ENCODE data around the gene SLC38A9. TPM values are rescaled to one million over a fixed set of nuclear protein-coding genes. Genes with fewer than 3 reads are reported as not detected.

The SLC38A9 gene
- total and polyA plus RNA-seq, 2 donors (not counting 1 experiment from before 2014, with no cell fraction given): 23.4 to 36.3 TPM

DNA sequence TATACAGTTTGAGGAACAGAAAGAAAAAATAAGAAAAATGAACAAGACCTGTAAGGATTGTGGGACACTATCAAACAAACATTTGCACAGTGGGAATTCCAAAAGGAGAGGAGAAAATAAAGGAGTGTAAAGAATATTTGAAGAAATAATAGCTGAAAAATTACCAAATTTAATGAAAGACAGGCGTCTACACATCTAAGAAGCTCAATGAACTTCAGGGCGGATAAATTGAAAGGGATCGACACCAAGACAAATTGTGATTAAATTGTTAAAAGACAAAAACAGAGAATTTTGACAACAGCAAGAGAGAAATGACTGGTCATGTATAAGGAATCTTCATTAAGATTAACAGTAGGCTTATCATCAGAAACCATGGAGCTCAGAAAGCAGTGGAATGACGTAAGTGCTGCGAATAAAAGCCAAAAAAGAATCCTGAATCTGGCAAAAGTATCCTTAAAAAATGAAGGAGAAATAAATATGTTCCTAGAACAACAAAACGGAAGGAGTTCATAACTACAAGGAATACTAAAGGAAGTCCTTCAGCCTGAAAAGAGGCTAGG is 3.5 kb upstream of the SLC38A9 start:
- Mint-ChIP-seq H3K9me3 (ENCODE audit: insufficient read depth) (peaks cover 2% of the 10 kb centered on the region), H3K4me3 (no peak overlapping the region), H3K27me3 (peaks cover 2% of the 10 kb centered on the region), H3K27ac (no peak overlapping the region), H3K4me1 (peaks cover 22% of the 10 kb centered on the region)
- H4K20me1 ChIP-seq (ENCODE audit: control insufficient read depth, insufficient read depth, low read length, poor library complexity, severe bottlenecking): no peaks in the 10 kb centered on the region
- no peak overlapping the region for H3K27ac ChIP-seq (ENCODE audit: low read length in 2 of 2)
- no peaks in the 10 kb centered on the region for H3K36me3 ChIP-seq (replicated peaks in 1 of 2; ENCODE audit: control extremely low read depth in 1 of 2, control insufficient read depth in 1 of 2, extremely low read depth in 1 of 2, insufficient read depth in 2 of 2, low read length in 1 of 2)
- no peak overlapping the region for H3K9ac ChIP-seq (ENCODE audit: low read length)
- H3K4me3 ChIP-seq (ENCODE audit: control extremely low read depth in 1 of 5, extremely low read depth in 1 of 5, insufficient read depth in 1 of 5, low read depth in 2 of 5, low read length in 4 of 5): no peak overlapping the region
- intact Hi-C loops (cut with micrococcal nuclease): loop anchor here (10.0 kb wide), 1 partner anchor 1401 kb away; the partner anchor contains the start of gene ARL15
- H3K9me3 ChIP-seq (ENCODE audit: control extremely low read depth in 1 of 3, control insufficient read depth in 2 of 3, insufficient read depth in 1 of 3, low read length in 2 of 3): peaks cover 0 to 4% (median 0%) of the 10 kb centered on the region in 3 donors
- peaks cover 11 to 19% of the 10 kb centered on the region in 2 donors for H3K4me1 ChIP-seq (ENCODE audit: control insufficient read depth in 2 of 2, insufficient read depth in 2 of 2, low read length in 2 of 2)
- no CpG with 5 or more reads among the region's 6 CpGs for WGBS (ENCODE audit: insufficient coverage)
- no peak for ATAC-seq (ENCODE audit: low read depth)
- H3K27me3 ChIP-seq (replicated peaks in 1 of 4; ENCODE audit: control extremely low read depth in 1 of 4, control insufficient read depth in 3 of 4, insufficient read depth in 4 of 4, low read length in 3 of 4): no peaks in the 10 kb centered on the region
- peaks cover 15% of the 10 kb centered on the region for H3K79me2 ChIP-seq (ENCODE audit: control insufficient read depth, insufficient read depth, low read length)
- DNase-seq: no peak
- no peak for TF ChIP-seq CTCF (IDR thresholded peaks at IDR 0.05)
- no peak for TF ChIP-seq EZH2 (IDR thresholded peaks at IDR 0.05; ENCODE audit: borderline replicate concordance, insufficient read depth, low read depth, low read length, poor library complexity, severe bottlenecking)
- H3K4me2 ChIP-seq (replicated peaks; ENCODE audit: low read depth, low read length, poor library complexity, severe bottlenecking): no peak overlapping the region
- POLR2A ChIA-PET: no interaction called here
- CTCF ChIA-PET: interaction anchor here (1.3 kb wide), 1 partner anchor 24 kb away, joined by 4 read pairs; no protein-coding TSS in a partner anchor
- H2AFZ ChIP-seq (ENCODE audit: insufficient read depth, low read depth, low read length, poor library complexity, severe bottlenecking): no peak overlapping the region

DNA sequence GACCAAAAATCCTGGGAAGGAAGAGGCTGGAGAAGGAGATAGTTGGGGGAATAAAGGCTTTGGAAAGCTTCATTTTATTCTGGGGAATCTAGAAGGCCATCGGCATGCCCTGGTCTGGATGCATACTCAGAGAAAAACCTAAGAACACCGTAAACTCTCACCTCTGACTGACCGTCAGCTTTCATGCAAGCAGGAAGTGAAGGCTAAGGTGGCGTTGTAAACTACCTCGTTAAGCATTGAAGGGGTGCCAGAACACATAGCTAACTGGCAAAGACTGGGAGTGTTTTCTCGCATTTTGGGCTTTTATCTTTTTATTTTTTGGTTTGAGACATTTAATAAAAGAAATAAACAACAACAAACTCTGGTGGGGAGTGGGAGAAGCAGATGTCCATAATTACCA is 2.6 kb upstream of the SLC38A9 start:
- no peak overlapping the region for H3K9ac ChIP-seq (ENCODE audit: low read length)
- Mint-ChIP-seq H3K9me3 (ENCODE audit: insufficient read depth) (peaks cover 2% of the 10 kb centered on the region), H3K27me3 (peaks cover 2% of the 10 kb centered on the region), H3K4me3 (no peak overlapping the region), H3K4me1 (peaks cover 17% of the 10 kb centered on the region), H3K27ac (no peak overlapping the region)
- ATAC-seq (ENCODE audit: low read depth) (no peak), DNase-seq (no peak)
- TF ChIP-seq EZH2 (IDR thresholded peaks at IDR 0.05; ENCODE audit: borderline replicate concordance, insufficient read depth, low read depth, low read length, poor library complexity, severe bottlenecking) (no peak), CTCF (IDR thresholded peaks at IDR 0.05) (no peak)
- ChIA-PET CTCF (interaction anchor here (1.3 kb wide), 1 partner anchor 23 kb away, joined by 4 read pairs; no protein-coding TSS in a partner anchor), POLR2A (no interaction called here)
- H3K36me3 ChIP-seq (replicated peaks in 1 of 2; ENCODE audit: control extremely low read depth in 1 of 2, control insufficient read depth in 1 of 2, extremely low read depth in 1 of 2, insufficient read depth in 2 of 2, low read length in 1 of 2): no peaks in the 10 kb centered on the region
- H4K20me1 ChIP-seq (ENCODE audit: control insufficient read depth, insufficient read depth, low read length, poor library complexity, severe bottlenecking): no peaks in the 10 kb centered on the region
- H3K79me2 ChIP-seq (ENCODE audit: control insufficient read depth, insufficient read depth, low read length): peaks cover 21% of the 10 kb centered on the region
- WGBS (ENCODE audit: insufficient coverage): 100% methylated on average over 4 of the region's 6 CpGs
- H3K4me3 ChIP-seq (ENCODE audit: control extremely low read depth in 1 of 5, extremely low read depth in 1 of 5, insufficient read depth in 1 of 5, low read depth in 2 of 5, low read length in 4 of 5): no peak overlapping the region
- peaks cover 0 to 4% (median 0%) of the 10 kb centered on the region in 3 donors for H3K9me3 ChIP-seq (ENCODE audit: control extremely low read depth in 1 of 3, control insufficient read depth in 2 of 3, insufficient read depth in 1 of 3, low read length in 2 of 3)
- H3K27ac ChIP-seq (ENCODE audit: low read length in 2 of 2): no peak overlapping the region
- H2AFZ ChIP-seq (ENCODE audit: insufficient read depth, low read depth, low read length, poor library complexity, severe bottlenecking): no peak overlapping the region
- intact Hi-C loops (cut with micrococcal nuclease): loop anchor here (5.0 to 10.0 kb wide), 2 partner anchors 1400 to 1458 kb away; partner anchors contain the start of genes ARL15 and GPBP1
- H3K4me2 ChIP-seq (replicated peaks; ENCODE audit: low read depth, low read length, poor library complexity, severe bottlenecking): no peak overlapping the region
- peaks cover 11 to 19% of the 10 kb centered on the region in 2 donors for H3K4me1 ChIP-seq (ENCODE audit: control insufficient read depth in 2 of 2, insufficient read depth in 2 of 2, low read length in 2 of 2)
- H3K27me3 ChIP-seq (replicated peaks in 1 of 4; ENCODE audit: control extremely low read depth in 1 of 4, control insufficient read depth in 3 of 4, insufficient read depth in 4 of 4, low read length in 3 of 4): no peaks in the 10 kb centered on the region

All from B cell (primary cell).